ENCODE results near the gene RSBN1.

RSBN1 gene

DNA sequence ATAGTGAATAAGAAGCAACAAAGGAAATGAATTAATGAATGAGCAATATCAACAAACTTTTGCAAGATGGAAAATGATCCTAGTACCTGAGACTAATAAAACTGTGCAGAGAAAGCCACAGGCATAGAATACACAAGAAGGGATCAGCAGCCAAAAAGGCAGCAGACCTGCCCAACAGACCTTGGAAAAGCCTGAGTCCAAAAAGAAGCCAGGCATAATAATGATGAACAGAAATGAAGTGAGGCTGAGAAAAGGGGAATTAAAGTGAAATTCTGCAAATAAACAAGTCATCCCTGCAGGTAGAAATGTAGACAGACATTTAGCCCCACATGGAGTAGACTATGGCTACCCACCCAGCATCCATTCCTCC lies 42.7 kb downstream of the RSBN1 start:
- no peak overlapping the region for H3K4me3 ChIP-seq (ENCODE audit: low read length)
- DNase-seq (ENCODE audit: low read depth), result no peak

DNA sequence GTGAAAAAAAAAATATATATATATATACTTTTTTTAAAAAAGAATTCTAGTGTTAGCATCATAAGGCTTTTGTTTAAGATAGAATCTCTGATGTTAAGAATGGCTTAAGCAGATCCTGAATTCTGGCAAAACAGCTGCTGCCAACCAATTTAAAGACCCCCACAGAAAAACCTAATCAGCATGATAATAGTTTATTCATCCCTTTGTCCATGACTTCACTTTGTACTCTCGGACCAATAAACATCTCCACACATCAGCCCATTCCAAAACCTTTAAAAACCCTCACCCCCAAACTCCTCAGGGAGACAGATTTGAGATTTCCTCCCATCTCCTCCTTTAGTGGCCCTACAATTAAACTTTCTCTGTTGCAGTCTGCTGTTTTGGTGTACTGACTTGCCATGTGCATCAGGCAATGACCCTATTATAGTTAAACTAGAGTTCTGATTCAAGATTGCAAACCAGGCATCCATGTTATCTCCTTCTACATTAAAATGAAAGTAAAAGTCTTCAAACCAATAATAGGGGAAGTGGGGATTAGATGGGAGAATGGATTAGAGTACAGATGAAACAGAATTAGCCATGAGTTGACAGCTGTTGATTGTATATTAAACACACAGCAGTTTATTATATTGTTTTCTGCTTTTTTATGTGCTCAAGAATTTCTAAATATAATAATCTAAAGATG lies 43.2 kb downstream of the RSBN1 start:
- DNase-seq (ENCODE audit: low read depth), result no peak
- H3K4me3 ChIP-seq (ENCODE audit: low read length), result no peak overlapping the region
- TF ChIP-seq, protein P1, sequence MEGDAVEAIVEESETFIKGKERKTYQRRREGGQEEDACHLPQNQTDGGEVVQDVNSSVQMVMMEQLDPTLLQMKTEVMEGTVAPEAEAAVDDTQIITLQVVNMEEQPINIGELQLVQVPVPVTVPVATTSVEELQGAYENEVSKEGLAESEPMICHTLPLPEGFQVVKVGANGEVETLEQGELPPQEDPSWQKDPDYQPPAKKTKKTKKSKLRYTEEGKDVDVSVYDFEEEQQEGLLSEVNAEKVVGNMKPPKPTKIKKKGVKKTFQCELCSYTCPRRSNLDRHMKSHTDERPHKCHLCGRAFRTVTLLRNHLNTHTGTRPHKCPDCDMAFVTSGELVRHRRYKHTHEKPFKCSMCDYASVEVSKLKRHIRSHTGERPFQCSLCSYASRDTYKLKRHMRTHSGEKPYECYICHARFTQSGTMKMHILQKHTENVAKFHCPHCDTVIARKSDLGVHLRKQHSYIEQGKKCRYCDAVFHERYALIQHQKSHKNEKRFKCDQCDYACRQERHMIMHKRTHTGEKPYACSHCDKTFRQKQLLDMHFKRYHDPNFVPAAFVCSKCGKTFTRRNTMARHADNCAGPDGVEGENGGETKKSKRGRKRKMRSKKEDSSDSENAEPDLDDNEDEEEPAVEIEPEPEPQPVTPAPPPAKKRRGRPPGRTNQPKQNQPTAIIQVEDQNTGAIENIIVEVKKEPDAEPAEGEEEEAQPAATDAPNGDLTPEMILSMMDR (IDR thresholded peaks at IDR 0.05; ENCODE audit: insufficient read depth, low read depth, low read length, missing control alignments), result no peak

More for the DNA sequence above, 42.7 kb downstream of the RSBN1 start:
- TF ChIP-seq, protein P1 (IDR thresholded peaks at IDR 0.05; ENCODE audit: insufficient read depth, low read depth, low read length, missing control alignments), result no peak

- no peak for DNase-seq (ENCODE audit: low read depth)
Measured at GRCh38 chr1:113765306-113766230, 46.7 kb downstream of the RSBN1 start.

DNA sequence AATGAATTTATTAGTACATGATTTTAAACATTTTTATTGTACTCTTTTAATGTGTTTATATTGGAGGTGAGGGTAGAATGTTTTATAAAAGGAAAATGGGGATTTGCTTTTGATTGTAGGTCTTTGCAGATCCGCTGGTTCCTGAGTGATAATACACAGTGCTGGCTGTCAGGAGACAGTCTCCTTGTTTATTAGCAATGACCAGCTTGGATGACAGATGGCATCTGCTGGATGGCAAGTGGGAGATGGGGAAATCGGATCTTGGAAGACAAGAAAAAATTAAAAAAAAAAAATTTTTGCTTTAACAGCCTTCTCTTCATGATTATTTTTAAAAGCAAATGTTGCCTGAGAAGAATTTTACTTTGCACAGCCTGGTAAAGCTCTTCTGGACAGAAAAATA lies 48.6 kb downstream of the RSBN1 start:
- no peak for DNase-seq (ENCODE audit: low read depth)
- H3K4me3 ChIP-seq (ENCODE audit: low read length), result no peak overlapping the region
- TF ChIP-seq, protein P1 (IDR thresholded peaks at IDR 0.05; ENCODE audit: insufficient read depth, low read depth, low read length, missing control alignments), result no peak

More at GRCh38 chr1:113765306-113766230, 46.7 kb downstream of the RSBN1 start:
- TF ChIP-seq, protein P1 (IDR thresholded peaks at IDR 0.05; ENCODE audit: insufficient read depth, low read depth, low read length, missing control alignments), result no peak
- no peak overlapping the region for H3K4me3 ChIP-seq (ENCODE audit: low read length)

- no peak overlapping the region for H3K4me3 ChIP-seq (ENCODE audit: low read length)
- DNase-seq (ENCODE audit: low read depth), result no peak
- TF ChIP-seq, protein P1 (IDR thresholded peaks at IDR 0.05; ENCODE audit: insufficient read depth, low read depth, low read length, missing control alignments), result no peak
Measured at GRCh38 chr1:113761937-113762336, 50.3 kb downstream of the RSBN1 start.

- TF ChIP-seq, protein P1 (IDR thresholded peaks at IDR 0.05; ENCODE audit: insufficient read depth, low read depth, low read length, missing control alignments), result no peak
- DNase-seq (ENCODE audit: low read depth), result no peak
- H3K4me3 ChIP-seq (ENCODE audit: low read length), result peak overlapping the region; percentile 81
Measured at GRCh38 chr1:113760102-113761080, 51.9 kb downstream of the RSBN1 start.

All from epithelial cell of esophagus (primary cell).